ENCODE data around the gene CLBA1.

Gene CLBA1

DNA sequence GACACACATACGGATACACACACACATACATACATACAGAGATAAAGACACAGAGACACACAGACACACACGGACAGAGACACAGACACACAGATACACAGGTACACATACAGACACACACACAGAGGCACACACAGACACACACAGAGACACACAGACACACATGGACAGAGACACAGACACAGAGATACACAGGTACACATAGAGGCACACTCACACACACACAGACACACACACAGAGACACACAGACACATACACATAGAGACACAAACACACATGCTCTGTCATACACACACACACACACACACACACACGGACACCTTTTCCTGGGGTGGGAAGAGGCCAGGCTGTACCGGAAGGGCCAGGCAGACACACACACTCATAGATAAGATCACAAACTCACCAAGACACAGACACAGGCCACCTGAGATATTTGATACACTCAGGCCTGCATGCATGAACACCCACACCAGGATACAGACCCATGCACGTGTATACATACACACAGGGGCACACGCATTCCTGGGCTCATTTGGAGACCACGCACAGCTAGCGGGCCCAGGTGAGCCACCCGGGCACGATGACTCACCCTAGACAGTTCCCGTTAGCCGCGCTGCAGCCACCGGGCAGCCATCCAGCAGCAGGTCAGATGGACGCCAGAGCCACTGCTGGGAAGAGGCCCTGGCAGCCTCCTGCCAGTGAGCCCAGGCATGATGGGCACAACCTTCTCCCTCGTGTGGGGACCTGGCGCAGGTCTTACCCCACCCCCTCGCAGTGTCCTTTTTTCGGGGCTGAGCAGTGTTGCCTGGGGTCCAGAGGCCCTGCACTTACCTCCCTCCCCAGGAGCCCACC lies 5.6 kb upstream of the CLBA1 start:
- H3K27ac ChIP-seq, result no peak overlapping the region
- TF ChIP-seq ZFX (IDR thresholded peaks at IDR 0.05; ENCODE audit: borderline replicate concordance), result no peak
- TF ChIP-seq, protein P1, sequence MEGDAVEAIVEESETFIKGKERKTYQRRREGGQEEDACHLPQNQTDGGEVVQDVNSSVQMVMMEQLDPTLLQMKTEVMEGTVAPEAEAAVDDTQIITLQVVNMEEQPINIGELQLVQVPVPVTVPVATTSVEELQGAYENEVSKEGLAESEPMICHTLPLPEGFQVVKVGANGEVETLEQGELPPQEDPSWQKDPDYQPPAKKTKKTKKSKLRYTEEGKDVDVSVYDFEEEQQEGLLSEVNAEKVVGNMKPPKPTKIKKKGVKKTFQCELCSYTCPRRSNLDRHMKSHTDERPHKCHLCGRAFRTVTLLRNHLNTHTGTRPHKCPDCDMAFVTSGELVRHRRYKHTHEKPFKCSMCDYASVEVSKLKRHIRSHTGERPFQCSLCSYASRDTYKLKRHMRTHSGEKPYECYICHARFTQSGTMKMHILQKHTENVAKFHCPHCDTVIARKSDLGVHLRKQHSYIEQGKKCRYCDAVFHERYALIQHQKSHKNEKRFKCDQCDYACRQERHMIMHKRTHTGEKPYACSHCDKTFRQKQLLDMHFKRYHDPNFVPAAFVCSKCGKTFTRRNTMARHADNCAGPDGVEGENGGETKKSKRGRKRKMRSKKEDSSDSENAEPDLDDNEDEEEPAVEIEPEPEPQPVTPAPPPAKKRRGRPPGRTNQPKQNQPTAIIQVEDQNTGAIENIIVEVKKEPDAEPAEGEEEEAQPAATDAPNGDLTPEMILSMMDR (IDR thresholded peaks at IDR 0.05), result no peak

DNA sequence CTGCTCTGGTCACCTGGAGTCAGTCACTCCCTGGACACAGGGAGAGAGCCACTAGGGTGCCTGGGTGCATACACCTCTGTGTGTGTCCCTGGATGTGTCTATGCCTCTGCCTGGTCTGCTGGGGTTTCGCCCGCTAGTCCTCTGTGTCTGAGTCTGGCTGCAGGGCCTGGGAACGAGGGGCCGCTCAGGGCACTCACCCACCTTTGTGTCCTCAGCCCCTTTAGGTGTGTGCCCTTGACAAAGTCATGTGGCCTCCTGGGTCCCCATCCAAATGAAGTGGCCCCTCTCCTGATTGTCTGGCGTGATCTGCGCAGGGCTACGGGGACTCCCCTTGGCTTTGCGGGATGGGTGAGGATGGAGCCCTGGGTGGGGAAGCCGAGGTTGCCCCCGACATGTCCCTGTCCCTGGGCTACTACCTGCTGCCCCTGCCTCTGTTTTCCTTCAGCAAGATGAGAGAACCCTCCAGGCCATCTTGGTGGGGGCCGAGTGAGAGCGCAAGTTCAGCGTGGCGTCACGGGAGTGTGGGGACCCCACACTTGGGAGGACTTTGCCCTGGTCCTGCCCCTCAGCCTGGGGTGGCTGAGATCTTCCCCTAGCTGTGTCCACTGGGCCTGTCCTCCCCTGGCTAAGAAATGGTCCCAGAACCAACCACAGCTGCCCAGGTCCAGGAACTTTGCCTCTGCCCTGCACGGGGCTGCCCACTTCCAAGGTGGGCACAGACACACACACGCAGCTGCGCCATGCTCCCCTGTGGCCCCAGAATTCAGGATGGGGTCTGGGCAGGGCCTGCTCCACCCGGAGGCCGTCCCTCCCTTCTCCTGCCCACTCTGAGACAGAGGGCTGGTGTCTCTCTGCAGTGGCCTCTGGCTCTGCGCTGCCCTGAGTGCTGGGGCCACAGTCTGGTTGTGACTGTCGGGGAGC lies 4.7 kb upstream of the CLBA1 start:
- H3K27ac ChIP-seq, result no peak overlapping the region
- TF ChIP-seq ZFX (IDR thresholded peaks at IDR 0.05; ENCODE audit: borderline replicate concordance), result no peak
- TF ChIP-seq, protein P1 (IDR thresholded peaks at IDR 0.05), result no peak

DNA sequence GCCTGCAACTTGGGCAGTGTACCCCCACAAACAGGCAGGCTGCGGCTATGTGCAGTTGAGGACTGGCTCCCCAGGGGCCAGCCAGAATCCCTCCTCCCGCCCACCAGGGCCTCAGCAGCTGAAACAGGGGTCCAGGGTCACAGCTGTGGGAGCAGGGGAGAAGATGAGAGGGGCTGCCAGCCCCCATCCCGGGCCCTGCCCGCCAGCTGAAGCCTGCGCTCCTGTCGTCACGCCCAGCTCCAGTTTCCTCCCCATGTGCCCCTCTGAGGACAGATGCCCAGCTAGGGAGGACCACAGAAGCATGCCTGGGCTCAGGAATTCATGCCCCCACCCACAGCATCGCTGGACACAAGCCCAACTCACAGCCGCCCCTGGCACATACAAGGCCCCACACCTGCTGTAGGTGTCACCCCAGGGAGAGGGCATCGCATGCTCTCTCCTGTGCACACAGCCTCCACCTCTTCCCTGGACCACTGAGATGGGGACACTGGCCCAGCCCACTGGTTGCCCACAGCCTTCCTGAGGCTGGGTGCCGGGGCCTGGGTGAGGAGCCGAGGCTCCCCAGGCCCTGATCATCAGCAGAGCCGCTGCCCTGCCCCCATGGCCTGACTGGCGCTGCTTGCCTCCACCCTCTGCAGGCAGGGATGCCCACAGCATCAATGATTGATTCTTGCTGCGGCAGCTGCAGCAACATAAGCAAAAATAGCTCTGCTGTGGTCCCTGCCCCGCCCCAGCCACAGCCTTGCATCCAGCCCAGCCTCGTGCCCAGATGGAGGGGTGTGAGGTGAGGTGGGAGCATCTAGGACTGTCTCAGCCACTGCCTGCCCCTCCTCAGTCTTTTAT lies 3.7 kb upstream of the CLBA1 start:
- TF ChIP-seq ZFX (IDR thresholded peaks at IDR 0.05; ENCODE audit: borderline replicate concordance), result no peak
- TF ChIP-seq, protein P1 (IDR thresholded peaks at IDR 0.05), result no peak
- no peak overlapping the region for H3K27ac ChIP-seq

DNA sequence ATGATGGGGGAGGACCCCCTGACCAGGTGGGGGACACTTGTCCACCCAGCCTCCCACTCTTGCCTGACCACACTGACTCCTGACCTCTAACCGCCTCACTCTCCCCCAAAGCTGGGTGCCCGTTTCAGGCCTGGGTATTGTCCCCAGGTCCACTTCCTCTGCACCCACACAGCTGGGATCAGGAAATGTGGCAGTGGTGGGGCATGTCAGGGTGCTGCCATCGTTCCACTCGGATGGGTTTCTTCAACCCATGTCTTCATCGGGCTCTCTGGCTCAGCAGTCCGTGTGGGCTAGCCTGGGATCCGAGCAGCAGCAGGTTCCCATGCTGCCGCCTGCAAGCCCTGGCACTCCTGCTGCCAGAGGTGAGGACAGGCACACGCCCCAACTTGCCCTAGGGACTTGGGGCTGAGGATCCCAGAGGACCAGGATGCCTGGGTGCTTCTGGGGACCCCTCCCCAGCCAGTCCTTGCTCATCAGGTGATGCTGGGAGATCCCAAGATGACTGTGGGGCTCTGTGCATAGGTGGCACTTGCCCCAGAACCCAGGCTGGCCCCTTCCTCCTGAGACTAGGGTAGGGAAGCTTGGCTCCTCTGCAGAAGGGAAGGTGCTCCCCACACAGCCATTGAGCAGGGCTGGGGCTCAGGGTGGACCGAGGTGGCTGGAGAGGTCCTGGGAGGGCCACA lies 2.9 kb upstream of the CLBA1 start:
- TF ChIP-seq ZFX (IDR thresholded peaks at IDR 0.05; ENCODE audit: borderline replicate concordance), result no peak
- no peak overlapping the region for H3K27ac ChIP-seq

DNA sequence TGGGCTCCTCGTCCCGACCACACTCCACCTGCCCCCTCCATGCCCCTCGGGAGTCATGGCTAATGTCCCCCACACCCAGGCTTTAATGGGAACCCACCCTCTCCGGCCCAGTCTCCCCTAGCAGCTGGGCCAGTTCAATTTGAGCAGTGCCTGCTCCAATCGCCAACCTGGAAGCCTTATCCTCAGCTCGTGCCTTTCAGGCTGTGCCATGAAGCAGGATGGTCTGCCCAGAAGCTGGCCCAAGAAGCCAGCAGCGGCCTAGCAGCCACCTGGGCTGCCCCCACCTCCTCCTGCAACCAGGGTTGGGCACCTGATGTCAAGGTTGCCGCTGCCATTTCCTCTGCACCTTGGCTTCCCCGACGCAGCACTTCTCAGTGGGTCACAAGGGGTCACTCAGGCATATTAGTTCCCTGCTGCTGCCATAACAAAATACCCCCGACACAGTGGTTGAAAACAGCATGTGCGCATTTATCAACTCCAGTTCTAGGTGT lies 2.3 kb upstream of the CLBA1 start:
- H3K27ac ChIP-seq, result no peak overlapping the region
- TF ChIP-seq, protein P1 (IDR thresholded peaks at IDR 0.05), result no peak
- TF ChIP-seq ZFX (IDR thresholded peaks at IDR 0.05; ENCODE audit: borderline replicate concordance), result no peak

DNA sequence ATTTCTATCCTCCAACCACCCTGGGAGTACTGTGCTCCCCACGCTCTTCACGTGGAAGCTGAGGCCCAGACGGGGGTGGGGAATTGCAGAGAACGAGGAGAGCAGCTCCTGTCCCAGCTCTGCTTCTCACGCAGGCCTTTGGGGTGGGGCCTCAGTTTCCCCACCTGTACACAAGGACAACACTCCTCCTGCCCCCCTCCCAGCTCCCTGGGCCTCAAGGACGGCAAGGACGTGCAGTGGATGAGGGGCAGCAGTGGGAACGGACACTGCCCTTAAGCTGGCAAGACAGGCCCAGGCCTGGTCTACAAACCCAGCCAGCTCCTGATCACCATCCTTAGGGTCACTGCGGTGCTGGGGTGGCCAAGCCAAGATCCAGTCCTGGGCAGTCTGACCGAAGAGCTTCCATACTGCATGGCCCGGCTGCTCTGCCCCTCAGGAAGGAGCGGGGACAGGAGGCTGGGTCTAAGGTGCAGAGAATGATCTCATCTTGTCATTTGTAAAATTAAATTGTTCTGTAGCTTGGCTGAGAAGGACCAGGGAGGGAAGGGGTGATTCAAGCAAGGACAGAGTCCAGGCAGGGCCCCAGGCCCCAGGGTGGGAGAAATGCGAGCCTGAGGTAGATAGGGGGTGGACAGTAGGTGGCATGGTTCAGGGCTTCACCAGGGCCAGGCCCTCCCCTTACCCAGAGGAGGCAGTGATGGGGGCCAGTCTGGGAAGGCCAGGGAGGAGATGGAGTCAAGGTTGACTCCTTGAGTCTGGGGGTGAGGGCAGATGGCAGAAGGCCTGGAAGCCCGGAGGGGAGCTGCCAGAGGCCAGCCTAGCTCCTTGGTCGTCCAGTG lies 1.3 kb upstream of the CLBA1 start:
- TF ChIP-seq ZFX (IDR thresholded peaks at IDR 0.05; ENCODE audit: borderline replicate concordance), result no peak
- TF ChIP-seq, protein P1 (IDR thresholded peaks at IDR 0.05), result no peak
- no peak overlapping the region for H3K27ac ChIP-seq

Data from 22Rv1 (cell line).